HG03558 (cell line): ENCODE data around the gene PRADC1.
"Not testable (repeated sequence)": the region's sequence is repeated elsewhere in the genome, so short reads cannot be mapped to it uniquely, and the experiment has no call there.

Source experiments
- ATAC-seq: cut with Tn5 transposase; IDR thresholded peaks from one replicate; pipeline ENCODE4 v1.9.1; 2021; ENCODE audit warnings: moderate number of reproducible peaks; ENCODE audit not compliant: unreplicated experiment; ENCODE audit errors: extremely low read depth

Gene PRADC1

GRCh38 chr2:73210019-73210418, 23.0 kb downstream of the PRADC1 start:
- no peak for ATAC-seq

- ATAC-seq: no peak
Measured at GRCh38 chr2:73208258-73208657, 24.8 kb downstream of the PRADC1 start.

- ATAC-seq: no peak
Measured at GRCh38 chr2:73205611-73206010, 27.4 kb downstream of the PRADC1 start.

- no peak for ATAC-seq
Measured at GRCh38 chr2:73203055-73203681, 29.9 kb downstream of the PRADC1 start.

GRCh38 chr2:73202156-73203054, 30.6 kb downstream of the PRADC1 start, which contains the start of gene NOTO:
Gene NOTO, plus strand, starts transcription at chr2:73202574. Its CDS starts 93 bp downstream, at chr2:73202667.
- ATAC-seq: no peak

- not testable (repeated sequence) for ATAC-seq
Measured at GRCh38 chr2:73200281-73200680, 32.8 kb downstream of the PRADC1 start.

GRCh38 chr2:73197579-73197978, 35.5 kb downstream of the PRADC1 start:
- no peak for ATAC-seq

GRCh38 chr2:73187549-73187948, 45.5 kb downstream of the PRADC1 start:
- no peak for ATAC-seq

GRCh38 chr2:73185965-73186364, 47.1 kb downstream of the PRADC1 start:
- no peak for ATAC-seq
